ENCODE measurements around the gene BABAM2.

BABAM2 gene

GRCh38 chr2:28148000-28148399, 257.5 kb downstream of the BABAM2 start:
- DNase-seq (ENCODE audit: low read depth, low spot score): no peak
- H3K27ac ChIP-seq: no peak overlapping the region

- no peak for DNase-seq (ENCODE audit: low read depth, low spot score)
- H3K27ac ChIP-seq: no peak overlapping the region
Observed at GRCh38 chr2:28148566-28148965, 258.0 kb downstream of the BABAM2 start.

- H3K27ac ChIP-seq: no peak overlapping the region
- DNase-seq (ENCODE audit: low read depth, low spot score): no peak
Observed at GRCh38 chr2:28150236-28150915, 259.8 kb downstream of the BABAM2 start.

- no peak for DNase-seq (ENCODE audit: low read depth, low spot score)
- H3K27ac ChIP-seq: no peak overlapping the region
Observed at GRCh38 chr2:28150994-28151393, 260.5 kb downstream of the BABAM2 start.

GRCh38 chr2:28152585-28153280, 262.2 kb downstream of the BABAM2 start:
- no peak overlapping the region for H3K27ac ChIP-seq

GRCh38 chr2:28153851-28154250, 263.3 kb downstream of the BABAM2 start:
- no peak for DNase-seq (ENCODE audit: low read depth, low spot score)
- no peak overlapping the region for H3K27ac ChIP-seq

More at GRCh38 chr2:28152585-28153280, 262.2 kb downstream of the BABAM2 start:
- DNase-seq (ENCODE audit: low read depth, low spot score): no peak

- no peak overlapping the region for H3K27ac ChIP-seq
- no peak for DNase-seq (ENCODE audit: low read depth, low spot score)
Observed at GRCh38 chr2:28155086-28155485, 264.6 kb downstream of the BABAM2 start.

GRCh38 chr2:28155627-28156026, 265.1 kb downstream of the BABAM2 start:
- no peak for DNase-seq (ENCODE audit: low read depth, low spot score)
- H3K27ac ChIP-seq: no peak overlapping the region

GRCh38 chr2:28158791-28159190, 268.3 kb downstream of the BABAM2 start:
- H3K27ac ChIP-seq: no peak overlapping the region

GRCh38 chr2:28160986-28161425, 270.5 kb downstream of the BABAM2 start:
- DNase-seq (ENCODE audit: low read depth, low spot score): no peak
- no peak overlapping the region for H3K27ac ChIP-seq

More at GRCh38 chr2:28158791-28159190, 268.3 kb downstream of the BABAM2 start:
- DNase-seq (ENCODE audit: low read depth, low spot score): no peak

- H3K27ac ChIP-seq: no peak overlapping the region
- DNase-seq (ENCODE audit: low read depth, low spot score): no peak
Observed at GRCh38 chr2:28161466-28161865, 270.9 kb downstream of the BABAM2 start.

GRCh38 chr2:28162564-28162963, 272.0 kb downstream of the BABAM2 start:
- no peak overlapping the region for H3K27ac ChIP-seq
- DNase-seq (ENCODE audit: low read depth, low spot score): no peak

- DNase-seq (ENCODE audit: low read depth, low spot score): no peak
- no peak overlapping the region for H3K27ac ChIP-seq
Observed at GRCh38 chr2:28163028-28163427, 272.5 kb downstream of the BABAM2 start.

- no peak for DNase-seq (ENCODE audit: low read depth, low spot score)
- no peak overlapping the region for H3K27ac ChIP-seq
Observed at GRCh38 chr2:28163627-28164279, 273.2 kb downstream of the BABAM2 start.

- H3K27ac ChIP-seq: no peak overlapping the region
- no peak for DNase-seq (ENCODE audit: low read depth, low spot score)
Observed at GRCh38 chr2:28164280-28164801, 273.8 kb downstream of the BABAM2 start.

- DNase-seq (ENCODE audit: low read depth, low spot score): no peak
Observed at GRCh38 chr2:28165087-28165635, 274.6 kb downstream of the BABAM2 start.

GRCh38 chr2:28166956-28167355, 276.4 kb downstream of the BABAM2 start:
- H3K27ac ChIP-seq: peak overlapping the region; percentile 8
- DNase-seq (ENCODE audit: low read depth, low spot score): no peak

More at GRCh38 chr2:28165087-28165635, 274.6 kb downstream of the BABAM2 start:
- no peak overlapping the region for H3K27ac ChIP-seq

GRCh38 chr2:28168376-28168775, 277.8 kb downstream of the BABAM2 start:
- no peak for DNase-seq (ENCODE audit: low read depth, low spot score)
- no peak overlapping the region for H3K27ac ChIP-seq

- H3K27ac ChIP-seq: no peak overlapping the region
- no peak for DNase-seq (ENCODE audit: low read depth, low spot score)
Observed at GRCh38 chr2:28169492-28169891, 279.0 kb downstream of the BABAM2 start.

- H3K27ac ChIP-seq: peak overlapping the region; percentile 91
- DNase-seq (ENCODE audit: low read depth, low spot score): peak; percentile 97
Observed at GRCh38 chr2:28172114-28172898, 281.8 kb downstream of the BABAM2 start.
